ENCODE measurements around the gene CLDN22. TPM values are rescaled to one million over a fixed set of nuclear protein-coding genes. Genes with fewer than 3 reads are reported as not detected.

Gene CLDN22
- total RNA-seq, 3 donors from 2014 or later: not detected

DNA sequence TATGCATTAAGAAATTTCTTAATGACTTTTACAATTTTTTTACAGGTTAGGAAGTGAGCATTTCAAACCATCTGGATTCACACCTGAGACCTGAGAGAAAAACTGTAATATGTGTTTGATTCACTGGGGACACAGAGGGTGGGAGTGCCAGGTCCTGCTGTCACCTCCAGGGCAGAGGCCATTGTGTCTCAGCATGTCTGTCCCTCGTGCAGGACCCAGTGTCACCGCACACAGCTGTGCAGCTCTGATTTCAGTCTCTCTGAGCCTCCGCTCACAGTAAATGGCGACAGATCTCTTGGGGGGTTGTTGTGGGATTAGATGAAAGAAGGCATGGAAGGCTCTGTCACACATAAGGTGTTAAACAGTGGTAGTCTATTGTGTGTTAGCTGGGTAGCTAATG is 25.2 kb upstream of the CLDN22 start:
- TF ChIP-seq, protein P1, sequence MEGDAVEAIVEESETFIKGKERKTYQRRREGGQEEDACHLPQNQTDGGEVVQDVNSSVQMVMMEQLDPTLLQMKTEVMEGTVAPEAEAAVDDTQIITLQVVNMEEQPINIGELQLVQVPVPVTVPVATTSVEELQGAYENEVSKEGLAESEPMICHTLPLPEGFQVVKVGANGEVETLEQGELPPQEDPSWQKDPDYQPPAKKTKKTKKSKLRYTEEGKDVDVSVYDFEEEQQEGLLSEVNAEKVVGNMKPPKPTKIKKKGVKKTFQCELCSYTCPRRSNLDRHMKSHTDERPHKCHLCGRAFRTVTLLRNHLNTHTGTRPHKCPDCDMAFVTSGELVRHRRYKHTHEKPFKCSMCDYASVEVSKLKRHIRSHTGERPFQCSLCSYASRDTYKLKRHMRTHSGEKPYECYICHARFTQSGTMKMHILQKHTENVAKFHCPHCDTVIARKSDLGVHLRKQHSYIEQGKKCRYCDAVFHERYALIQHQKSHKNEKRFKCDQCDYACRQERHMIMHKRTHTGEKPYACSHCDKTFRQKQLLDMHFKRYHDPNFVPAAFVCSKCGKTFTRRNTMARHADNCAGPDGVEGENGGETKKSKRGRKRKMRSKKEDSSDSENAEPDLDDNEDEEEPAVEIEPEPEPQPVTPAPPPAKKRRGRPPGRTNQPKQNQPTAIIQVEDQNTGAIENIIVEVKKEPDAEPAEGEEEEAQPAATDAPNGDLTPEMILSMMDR (IDR thresholded peaks at IDR 0.05): no peak
- H3K36me3 ChIP-seq (ENCODE audit: low read depth): no peaks in the 10 kb centered on the region
- DNase-seq (no peak), ATAC-seq (no peak)
- H3K9me3 ChIP-seq: no peaks in the 10 kb centered on the region
- no peak overlapping the region for H3K4me3 ChIP-seq
- peaks cover 5% of the 10 kb centered on the region for H3K4me1 ChIP-seq (ENCODE audit: low read depth)
- intact Hi-C loops (cut with DNase I, micrococcal nuclease): no loop called here

DNA sequence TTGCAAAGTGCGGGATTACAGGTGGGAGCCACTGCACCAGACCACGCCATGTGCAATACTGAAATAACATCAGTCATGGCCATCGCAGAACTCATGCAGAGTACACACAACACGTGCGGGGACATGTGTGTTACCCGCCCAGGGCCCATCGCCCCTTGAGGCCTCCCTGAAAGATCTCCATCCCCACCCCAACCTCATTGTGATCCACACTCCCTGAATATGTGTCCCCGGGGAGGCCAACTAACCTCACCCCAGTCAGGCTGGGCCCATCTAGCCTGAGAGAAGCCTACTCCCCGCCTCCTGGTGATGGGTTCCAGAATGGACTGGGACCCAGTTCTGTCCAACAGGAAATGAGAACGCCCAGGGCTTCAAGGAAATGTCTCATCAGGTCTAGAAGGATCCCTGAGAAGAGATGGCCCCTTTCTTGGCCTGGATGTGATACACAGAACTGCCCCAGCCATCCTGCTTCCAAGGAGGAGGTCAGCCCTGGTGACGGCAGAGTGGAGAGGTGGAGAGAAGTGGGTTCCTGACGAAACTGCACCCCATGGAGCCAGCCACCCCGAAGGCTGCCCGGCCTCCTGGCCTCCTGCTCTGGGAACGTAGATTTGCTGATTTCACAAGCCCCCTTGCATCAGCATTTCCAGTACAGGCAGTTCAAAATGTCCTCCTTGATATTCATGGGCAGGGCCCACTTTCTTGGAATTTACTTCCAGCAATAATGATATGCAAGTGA is 24.6 kb upstream of the CLDN22 start:
- TF ChIP-seq, protein P1 (IDR thresholded peaks at IDR 0.05): no peak
- Histone ChIP-seq H3K4me1 (ENCODE audit: low read depth) (peaks cover 5% of the 10 kb centered on the region), H3K9me3 (no peaks in the 10 kb centered on the region), H3K36me3 (ENCODE audit: low read depth) (no peaks in the 10 kb centered on the region), H3K4me3 (no peak overlapping the region)
- intact Hi-C loops (cut with DNase I, micrococcal nuclease): no loop called here
- DNase-seq (no peak), ATAC-seq (no peak)

DNA sequence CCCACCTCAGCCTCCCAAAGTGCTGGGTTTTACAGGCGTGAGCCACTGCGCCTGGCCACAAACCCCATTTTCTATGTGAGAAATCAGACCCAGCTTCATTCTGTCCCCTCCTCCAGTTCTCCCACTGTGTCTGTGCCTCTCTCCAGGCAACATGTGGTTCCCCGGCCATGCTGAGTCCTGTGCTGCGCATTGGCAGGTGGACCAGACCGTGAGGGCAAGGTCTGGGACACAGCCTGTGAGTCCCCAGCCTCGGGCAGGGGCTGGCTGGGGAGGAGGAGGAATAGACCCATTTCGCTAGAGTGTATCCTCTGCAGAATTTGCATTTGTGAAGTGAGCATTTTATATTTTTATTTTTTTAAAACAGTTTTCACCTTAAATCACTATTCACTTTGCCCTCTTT is 23.7 kb upstream of the CLDN22 start:
- H3K4me1 ChIP-seq (ENCODE audit: low read depth): peaks cover 5% of the 10 kb centered on the region
- DNase-seq (no peak), ATAC-seq (no peak)
- intact Hi-C loops (cut with DNase I, micrococcal nuclease): no loop called here
- no peaks in the 10 kb centered on the region for H3K9me3 ChIP-seq
- no peaks in the 10 kb centered on the region for H3K36me3 ChIP-seq (ENCODE audit: low read depth)
- TF ChIP-seq, protein P1 (IDR thresholded peaks at IDR 0.05): no peak
- H3K4me3 ChIP-seq: no peak overlapping the region

DNA sequence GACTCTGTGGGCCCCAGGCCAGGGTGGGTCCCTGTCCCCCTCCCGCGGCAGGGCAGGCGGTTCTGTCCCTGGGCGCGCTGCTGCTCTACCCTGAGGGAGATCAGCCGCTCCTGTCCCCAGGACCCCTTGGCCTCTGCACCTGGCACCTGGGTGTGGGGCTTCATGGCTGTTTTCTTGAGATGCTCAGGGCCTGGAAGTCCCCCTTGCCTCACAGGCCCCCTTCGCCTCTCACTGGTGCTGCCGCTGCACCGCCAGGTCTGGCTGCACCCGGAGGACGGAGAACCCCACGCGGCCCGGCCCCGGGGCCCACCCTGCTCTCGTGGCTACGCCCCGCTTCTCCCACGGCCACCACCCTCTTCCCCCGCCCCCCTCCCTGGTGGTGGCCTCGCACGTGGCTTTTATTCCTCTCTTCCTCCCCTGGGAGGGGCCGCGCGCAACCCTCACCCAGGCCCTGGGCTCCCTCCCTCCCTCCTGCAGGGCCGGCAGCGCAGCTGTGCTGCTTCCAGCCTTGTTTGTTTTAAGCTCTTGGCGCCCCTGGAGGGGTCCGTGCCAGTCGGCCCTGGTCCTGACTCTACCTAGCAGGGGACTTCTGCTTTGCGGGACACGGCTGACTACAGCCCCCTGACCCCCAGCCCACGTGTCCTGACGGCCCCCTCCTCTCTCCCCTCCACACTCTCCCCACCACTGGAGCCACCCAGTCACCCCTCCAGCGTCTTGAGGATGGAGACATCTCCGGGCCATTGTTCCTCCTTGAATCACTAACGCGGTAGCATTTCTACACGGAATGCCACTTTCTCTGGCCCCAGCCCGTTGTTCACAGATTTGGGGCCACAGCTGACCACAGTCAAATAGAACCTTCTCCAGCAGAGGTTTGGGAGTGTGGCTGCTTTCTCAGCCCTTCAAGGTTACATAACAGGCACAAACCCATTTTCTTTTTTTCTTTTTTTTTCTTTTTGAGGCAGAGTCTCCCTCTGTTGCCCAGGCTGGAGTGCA is 22.8 kb upstream of the CLDN22 start:
- H3K4me1 ChIP-seq (ENCODE audit: low read depth): peaks cover 5% of the 10 kb centered on the region
- H3K9me3 ChIP-seq: no peaks in the 10 kb centered on the region
- H3K4me3 ChIP-seq: no peak overlapping the region
- H3K36me3 ChIP-seq (ENCODE audit: low read depth): no peaks in the 10 kb centered on the region
- DNase-seq (peak in 1 of 3 donors; percentile 7), ATAC-seq (peak; percentile 56)
- TF ChIP-seq, protein P1 (IDR thresholded peaks at IDR 0.05): no peak
- intact Hi-C loops (cut with DNase I, micrococcal nuclease): no loop called here

DNA sequence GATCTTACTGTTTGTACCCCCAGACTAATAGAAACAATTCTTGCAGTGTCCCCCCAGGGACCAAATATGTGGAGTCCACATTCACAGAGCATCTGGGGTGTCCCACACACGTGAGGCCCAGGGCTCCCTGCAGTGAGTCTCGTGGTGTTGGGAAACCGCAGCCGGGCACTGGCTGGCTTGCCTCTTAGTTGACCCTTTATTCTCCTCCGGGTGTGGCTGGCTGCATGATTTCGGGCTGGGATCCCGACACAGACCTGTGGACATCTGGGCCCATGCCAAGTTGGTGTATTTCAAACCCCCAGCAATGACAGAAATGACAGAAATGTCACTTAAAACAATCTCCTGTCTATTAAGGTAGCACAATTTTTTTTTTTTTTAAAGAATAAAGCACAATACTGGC is 17.8 kb upstream of the CLDN22 start:
- H3K36me3 ChIP-seq (ENCODE audit: low read depth): no peaks in the 10 kb centered on the region
- TF ChIP-seq, protein P1 (IDR thresholded peaks at IDR 0.05): no peak
- DNase-seq (no peak), ATAC-seq (peak; percentile 18)
- H3K4me1 ChIP-seq (ENCODE audit: low read depth): peaks cover 6% of the 10 kb centered on the region
- intact Hi-C loops (cut with DNase I, micrococcal nuclease): no loop called here
- no peaks in the 10 kb centered on the region for H3K9me3 ChIP-seq
- no peak overlapping the region for H3K4me3 ChIP-seq

Data from mucosa of descending colon (tissue), 3 donors.